HG03558 (cell line): ENCODE measurements around the gene GRIK3.

Source experiments
- ATAC-seq: cut with Tn5 transposase; IDR thresholded peaks from one replicate; pipeline ENCODE4 v1.9.1; 2021; ENCODE audit warnings: moderate number of reproducible peaks; ENCODE audit not compliant: unreplicated experiment; ENCODE audit errors: extremely low read depth

GRIK3 gene

GRCh38 chr1:37047542-37047941 lies 13.2 kb upstream of the GRIK3 start:
- ATAC-seq: no peak

- ATAC-seq: no peak
Measured at GRCh38 chr1:37043101-37043500, 8.8 kb upstream of the GRIK3 start.

GRCh38 chr1:37042506-37042905 lies 8.2 kb upstream of the GRIK3 start:
- ATAC-seq: no peak

GRCh38 chr1:37041483-37041882 lies 7.2 kb upstream of the GRIK3 start:
- ATAC-seq: no peak

- ATAC-seq: no peak
Measured at GRCh38 chr1:37040773-37041172, 6.5 kb upstream of the GRIK3 start.

GRCh38 chr1:37040261-37040660 lies 5.9 kb upstream of the GRIK3 start:
- no peak for ATAC-seq

GRCh38 chr1:37038227-37039093 lies 4.1 kb upstream of the GRIK3 start:
- ATAC-seq: no peak

- ATAC-seq: no peak
Measured at GRCh38 chr1:37037690-37038089, 3.4 kb upstream of the GRIK3 start.

- ATAC-seq: no peak
Measured at GRCh38 chr1:37036667-37037053, 2.3 kb upstream of the GRIK3 start.

GRCh38 chr1:37035796-37036666 lies 1.7 kb upstream of the GRIK3 start:
- ATAC-seq: no peak

- no peak for ATAC-seq
Measured at GRCh38 chr1:37035014-37035691, 838 bp upstream of the GRIK3 start.

GRCh38 chr1:37033355-37034101 lies 787 bp downstream of the GRIK3 start:
- no peak for ATAC-seq

- ATAC-seq: no peak
Measured at GRCh38 chr1:37032660-37033354, 1.5 kb downstream of the GRIK3 start.

GRCh38 chr1:37031871-37032270 lies 2.4 kb downstream of the GRIK3 start:
- ATAC-seq: no peak

- ATAC-seq: no peak
Measured at GRCh38 chr1:37031429-37031828, 2.9 kb downstream of the GRIK3 start.

GRCh38 chr1:37028981-37029617 lies 5.2 kb downstream of the GRIK3 start:
- no peak for ATAC-seq

- no peak for ATAC-seq
Measured at GRCh38 chr1:37021502-37021901, 12.8 kb downstream of the GRIK3 start.

GRCh38 chr1:37020653-37021277 lies 13.6 kb downstream of the GRIK3 start:
- no peak for ATAC-seq

GRCh38 chr1:37018510-37018909 lies 15.8 kb downstream of the GRIK3 start:
- ATAC-seq: no peak
